ENCODE data around the gene HSD3B7.

DNA sequence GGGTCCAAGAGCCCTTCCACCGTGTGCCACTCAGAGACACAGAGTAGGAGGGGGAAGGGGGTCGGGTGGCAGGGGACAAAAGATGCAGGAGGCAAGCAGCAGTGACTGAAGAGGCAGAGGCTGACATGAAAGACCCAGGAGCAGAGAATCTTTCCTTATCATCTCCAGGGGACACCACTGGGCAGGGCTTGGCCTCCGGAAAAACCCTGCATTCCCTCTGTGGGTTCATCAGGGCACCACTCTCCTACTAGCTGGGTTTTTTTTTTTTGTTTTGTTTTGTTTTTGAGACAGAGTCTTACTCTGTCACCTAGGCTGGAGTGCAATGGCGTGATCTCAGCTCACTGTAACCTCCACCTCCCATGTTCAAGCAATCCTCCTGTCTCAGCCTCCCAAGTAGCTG lies 46.3 kb downstream of the HSD3B7 start:
- TF ChIP-seq EZH2 (IDR thresholded peaks at IDR 0.05; ENCODE audit: borderline replicate concordance, low read depth, low read length, severe bottlenecking) = no peak
- TF ChIP-seq, protein P1, sequence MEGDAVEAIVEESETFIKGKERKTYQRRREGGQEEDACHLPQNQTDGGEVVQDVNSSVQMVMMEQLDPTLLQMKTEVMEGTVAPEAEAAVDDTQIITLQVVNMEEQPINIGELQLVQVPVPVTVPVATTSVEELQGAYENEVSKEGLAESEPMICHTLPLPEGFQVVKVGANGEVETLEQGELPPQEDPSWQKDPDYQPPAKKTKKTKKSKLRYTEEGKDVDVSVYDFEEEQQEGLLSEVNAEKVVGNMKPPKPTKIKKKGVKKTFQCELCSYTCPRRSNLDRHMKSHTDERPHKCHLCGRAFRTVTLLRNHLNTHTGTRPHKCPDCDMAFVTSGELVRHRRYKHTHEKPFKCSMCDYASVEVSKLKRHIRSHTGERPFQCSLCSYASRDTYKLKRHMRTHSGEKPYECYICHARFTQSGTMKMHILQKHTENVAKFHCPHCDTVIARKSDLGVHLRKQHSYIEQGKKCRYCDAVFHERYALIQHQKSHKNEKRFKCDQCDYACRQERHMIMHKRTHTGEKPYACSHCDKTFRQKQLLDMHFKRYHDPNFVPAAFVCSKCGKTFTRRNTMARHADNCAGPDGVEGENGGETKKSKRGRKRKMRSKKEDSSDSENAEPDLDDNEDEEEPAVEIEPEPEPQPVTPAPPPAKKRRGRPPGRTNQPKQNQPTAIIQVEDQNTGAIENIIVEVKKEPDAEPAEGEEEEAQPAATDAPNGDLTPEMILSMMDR (IDR thresholded peaks at IDR 0.05; ENCODE audit: borderline replicate concordance, extremely low read depth, low read length, poor library complexity, severe bottlenecking) = no peak
